Gastroesophageal sphincter (tissue), 4 donors: ENCODE results near the gene TAF1C. TPM values are rescaled to one million over a fixed set of nuclear protein-coding genes. Genes with fewer than 3 reads are reported as not detected.

Experiments used
- ATAC-seq: fragments of 150-250 bp; one replicate; pipeline ENCODE4 v1.9.1; 2016; ENCODE audit warnings: mild to moderate bottlenecking, moderate library complexity
- H3K27ac ChIP-seq, 4 donors: fragments of 200-600 bp; sonication (generic) in 3 of 4; 1 replicate in 3 of 4; 2 replicates in 1 of 4; pipeline ENCODE4 v1.5.1; 2016 to 2019
- H3K27me3 ChIP-seq: fragments of 200-600 bp; sonication (generic); one replicate; pipeline ENCODE4 v1.5.1; 2019
- H3K36me3 ChIP-seq, 2 donors: fragments of 200-600 bp; sonication (generic); one replicate each; pipeline ENCODE4 v1.5.1; 2019; ENCODE audit warnings: control low read depth in 1 of 2
- H3K4me1 ChIP-seq, 3 donors: fragments of 200-600 bp; sonication (generic); 1 replicate in 2 of 3; 2 replicates in 1 of 3; pipeline ENCODE4 v1.5.1; 2016 to 2019; ENCODE audit warnings: control low read depth in 2 of 3
- H3K4me3 ChIP-seq, 2 donors: fragments of 200-600 bp; sonication (generic); one replicate each; pipeline ENCODE4 v1.5.1; 2019; ENCODE audit warnings: mild to moderate bottlenecking in 1 of 2, moderate library complexity in 1 of 2
- H3K9me3 ChIP-seq, 3 donors: fragments of 200-600 bp; sonication (generic); one replicate each; pipeline ENCODE4 v1.5.1; 2017 to 2019; ENCODE audit warnings: control low read depth in 2 of 3
- EP300 ChIP-seq: sonication (generic); formaldehyde crosslinking; IDR thresholded peaks from one replicate; pipeline ENCODE4 v1.6.1; 2017; ENCODE audit warnings: antibody characterized with exemption, mild to moderate bottlenecking
- POLR2A ChIP-seq, 2 donors: fragments of 450-650 bp; IDR thresholded peaks; one replicate each; pipeline ENCODE4 v1.6.1; 2017; ENCODE audit warnings: antibody characterized with exemption in 2 of 2, mild to moderate bottlenecking in 2 of 2, moderate library complexity in 1 of 2
- POLR2AphosphoS5 ChIP-seq: sonication (generic); formaldehyde crosslinking; IDR thresholded peaks from one replicate; pipeline ENCODE4 v1.6.1; 2017; ENCODE audit warnings: antibody characterized with exemption
- WGBS, 2 donors: methylation state at CpG; one replicate each; pipeline ENCODE4 v1.1.5; 2018; ENCODE audit warnings: low coverage in 1 of 2; 5-methylcytosine and 5-hydroxymethylcytosine counted together
- total RNA-seq, 4 donors: library from RNA; depleted of rRNA; stranded (reverse); fragments of >200 nt; gene quantifications; one replicate each; pipeline ENCODE4 v1.1.0, GENCODE V29; 2016
- TF ChIP-seq, protein P1 (sequence below), 4 experiments: fragments of 200-600 bp in 2 of 4; fragments of 450-650 bp in 2 of 4; sonication (generic) in 1 of 4; IDR thresholded peaks; one replicate each; pipeline ENCODE4 v1.5.1; 2017 to 2019; ENCODE audit warnings: antibody characterized with exemption in 4 of 4, mild to moderate bottlenecking in 2 of 4, moderate library complexity in 2 of 4

TAF1C gene
- total RNA-seq, 4 donors from 2014 or later: 16.1 to 51.4 (median 33.2) TPM

DNA sequence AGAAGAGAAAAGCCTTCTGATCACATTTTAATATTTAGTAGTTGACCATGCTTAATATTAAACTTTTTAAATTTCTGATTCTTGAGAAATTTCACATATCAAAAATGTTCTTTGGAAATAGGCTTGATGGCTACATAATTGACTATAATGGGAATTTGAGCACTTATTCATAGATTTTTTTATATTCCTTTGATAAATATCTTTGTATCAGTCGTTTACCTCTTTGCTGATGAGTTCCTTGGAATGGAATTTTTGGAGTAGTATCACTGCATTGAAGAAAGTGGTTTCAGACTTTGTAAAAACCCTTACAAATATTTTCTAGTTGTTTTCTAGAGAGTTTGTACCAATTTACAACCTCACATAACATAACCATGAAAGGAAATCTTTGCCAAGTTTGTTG is 27.1 kb downstream of the TAF1C start:
- Histone ChIP-seq H3K9me3 (no peaks in the 10 kb centered on the region), H3K4me3 (no peak overlapping the region), H3K36me3 (no peaks in the 10 kb centered on the region), H3K27ac (no peak overlapping the region), H3K4me1 (no peaks in the 10 kb centered on the region), H3K27me3 (peaks cover 37% of the 10 kb centered on the region)
- no peak for ATAC-seq
- TF ChIP-seq POLR2AphosphoS5 (no peak), EP300 (no peak), POLR2A (IDR thresholded peaks at IDR 0.05) (no peak)
- TF ChIP-seq, protein P1, sequence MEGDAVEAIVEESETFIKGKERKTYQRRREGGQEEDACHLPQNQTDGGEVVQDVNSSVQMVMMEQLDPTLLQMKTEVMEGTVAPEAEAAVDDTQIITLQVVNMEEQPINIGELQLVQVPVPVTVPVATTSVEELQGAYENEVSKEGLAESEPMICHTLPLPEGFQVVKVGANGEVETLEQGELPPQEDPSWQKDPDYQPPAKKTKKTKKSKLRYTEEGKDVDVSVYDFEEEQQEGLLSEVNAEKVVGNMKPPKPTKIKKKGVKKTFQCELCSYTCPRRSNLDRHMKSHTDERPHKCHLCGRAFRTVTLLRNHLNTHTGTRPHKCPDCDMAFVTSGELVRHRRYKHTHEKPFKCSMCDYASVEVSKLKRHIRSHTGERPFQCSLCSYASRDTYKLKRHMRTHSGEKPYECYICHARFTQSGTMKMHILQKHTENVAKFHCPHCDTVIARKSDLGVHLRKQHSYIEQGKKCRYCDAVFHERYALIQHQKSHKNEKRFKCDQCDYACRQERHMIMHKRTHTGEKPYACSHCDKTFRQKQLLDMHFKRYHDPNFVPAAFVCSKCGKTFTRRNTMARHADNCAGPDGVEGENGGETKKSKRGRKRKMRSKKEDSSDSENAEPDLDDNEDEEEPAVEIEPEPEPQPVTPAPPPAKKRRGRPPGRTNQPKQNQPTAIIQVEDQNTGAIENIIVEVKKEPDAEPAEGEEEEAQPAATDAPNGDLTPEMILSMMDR (IDR thresholded peaks at IDR 0.05): no peak
- WGBS, 2 donors: 30 to 40% methylated on average over 1 of the region's 1 CpG

GRCh38 chr16:84159007-84159406 is 27.9 kb downstream of the TAF1C start:
- Histone ChIP-seq H3K27ac (no peak overlapping the region), H3K9me3 (no peaks in the 10 kb centered on the region), H3K4me1 (no peaks in the 10 kb centered on the region), H3K27me3 (peaks cover 37% of the 10 kb centered on the region), H3K36me3 (no peaks in the 10 kb centered on the region), H3K4me3 (no peak overlapping the region)
- no peak for ATAC-seq
- no peak for TF ChIP-seq POLR2A (IDR thresholded peaks at IDR 0.05)
- no peak for TF ChIP-seq POLR2AphosphoS5
- no peak for TF ChIP-seq EP300
- TF ChIP-seq, protein P1 (IDR thresholded peaks at IDR 0.05): no peak
- 6 to 26% methylated on average over 7 to 9 of the region's 9 CpGs for WGBS, 2 donors

DNA sequence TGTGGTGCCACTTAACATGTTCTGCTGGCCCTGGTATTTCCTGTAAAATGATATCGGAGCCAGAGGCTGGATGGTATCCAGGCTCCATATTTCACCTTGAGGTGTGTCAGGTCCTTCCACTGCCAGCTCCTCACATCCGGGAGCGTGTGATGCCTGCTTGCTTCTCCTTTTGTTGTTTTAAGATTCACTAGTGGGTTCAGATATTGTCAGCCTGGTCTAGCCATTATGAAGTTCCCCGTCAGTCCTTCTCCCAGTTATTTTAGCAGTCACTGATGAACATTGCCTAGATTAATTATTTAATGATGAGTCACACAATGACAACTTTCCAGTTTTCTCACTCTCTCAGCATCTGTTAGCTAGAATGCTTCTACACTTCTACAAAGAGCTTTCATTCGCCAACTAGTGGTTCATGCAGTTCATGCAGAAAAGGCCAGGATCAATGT is 30.5 kb downstream of the TAF1C start:
- Histone ChIP-seq H3K27ac (no peak overlapping the region), H3K4me1 (no peaks in the 10 kb centered on the region), H3K9me3 (no peaks in the 10 kb centered on the region), H3K4me3 (no peak overlapping the region), H3K27me3 (peaks cover 35% of the 10 kb centered on the region), H3K36me3 (no peaks in the 10 kb centered on the region)
- no peak for ATAC-seq
- 47 to 72% methylated on average over 4 to 5 of the region's 5 CpGs for WGBS, 2 donors
- TF ChIP-seq, protein P1 (IDR thresholded peaks at IDR 0.05): no peak
- TF ChIP-seq POLR2A (IDR thresholded peaks at IDR 0.05) (no peak), POLR2AphosphoS5 (no peak), EP300 (no peak)

- no peak overlapping the region for H3K4me3 ChIP-seq
- WGBS, 2 donors: 83 to 89% methylated on average over 4 to 5 of the region's 6 CpGs
- no peaks in the 10 kb centered on the region for H3K4me1 ChIP-seq
- H3K36me3 ChIP-seq: no peaks in the 10 kb centered on the region
- TF ChIP-seq EP300: no peak
- no peak for TF ChIP-seq POLR2AphosphoS5
- TF ChIP-seq, protein P1 (IDR thresholded peaks at IDR 0.05): no peak
- no peak for TF ChIP-seq POLR2A (IDR thresholded peaks at IDR 0.05)
- H3K9me3 ChIP-seq: no peaks in the 10 kb centered on the region
- H3K27ac ChIP-seq: no peak overlapping the region
- peaks cover 35% of the 10 kb centered on the region for H3K27me3 ChIP-seq
- no peak for ATAC-seq
These were observed 31.1 kb downstream of the TAF1C start for GRCh38 chr16:84155771-84156170.

- Histone ChIP-seq H3K9me3 (no peaks in the 10 kb centered on the region), H3K27ac (no peak overlapping the region), H3K27me3 (peaks cover 33% of the 10 kb centered on the region), H3K36me3 (no peaks in the 10 kb centered on the region), H3K4me1 (no peaks in the 10 kb centered on the region), H3K4me3 (no peak overlapping the region)
- 87% methylated on average over 2 of the region's 4 CpGs; no CpG with 5 or more reads in 1 of the 2 donors for WGBS, 2 donors
- no peak for ATAC-seq
- TF ChIP-seq POLR2A (IDR thresholded peaks at IDR 0.05) (no peak), POLR2AphosphoS5 (no peak), EP300 (no peak)
- TF ChIP-seq, protein P1 (IDR thresholded peaks at IDR 0.05): no peak
These were observed 31.6 kb downstream of the TAF1C start for GRCh38 chr16:84155226-84155625.
